PC-3 (cell line): ENCODE measurements around the gene COL13A1. TPM values are rescaled to one million over a fixed set of nuclear protein-coding genes. Genes with fewer than 3 reads are reported as not detected.

Experiments used
- ATAC-seq: fragments of 200-7000 bp; cut with Tn5 transposase; 2 replicates; pipeline ENCODE4 v1.9.1; 2020; ENCODE audit warnings: mild to moderate bottlenecking, moderate library complexity
- BruUV-seq: library from RNA; stranded (reverse); fragments of 400-500 nt; replicated peaks from 2 replicates; lab custom pipeline; 2021; lab: Mats Ljungman, UMichigan
- CTCF ChIA-PET: fragments of 300-600 bp; sonication (Branson Sonifier 250); formaldehyde crosslinking; loops from one replicate; lab custom pipeline; 2022; ENCODE audit warnings: antibody characterized with exemption; lab: Charles Lee
- POLR2A ChIA-PET: fragments of 300-600 bp; sonication (Branson Sonifier 250); formaldehyde crosslinking; loops from one replicate; lab custom pipeline; 2022; ENCODE audit warnings: antibody characterized with exemption; ENCODE audit not compliant: unreplicated experiment; lab: Charles Lee
- DNase-seq: peaks from one replicate; pipeline ENCODE4 v3.0.0-alpha.2; 2015
- H2AFZ ChIP-seq: fragments of 300-600 bp; sonication (generic); 2 replicates; pipeline ENCODE4 v1.6.0; 2016; ENCODE audit warnings: antibody characterized with exemption, low read length
- H3F3A ChIP-seq: fragments of 300-600 bp; sonication (generic); one replicate; pipeline ENCODE4 v1.6.0; 2017; ENCODE audit warnings: antibody characterized with exemption, low read length, control low read depth, mild to moderate bottlenecking; ENCODE audit not compliant: unreplicated experiment
- H3K27ac ChIP-seq: fragments of 300-600 bp; sonication (generic); 2 replicates; pipeline ENCODE4 v1.5.1; 2016; ENCODE audit warnings: mild to moderate bottlenecking, low read length
- H3K27me3 ChIP-seq: fragments of 300-600 bp; sonication (generic); 2 replicates; pipeline ENCODE4 v1.6.1; 2016; ENCODE audit warnings: low read length, mixed read lengths
- H3K36me3 ChIP-seq: fragments of 300-600 bp; sonication (generic); 2 replicates; pipeline ENCODE4 v1.6.1; 2016; ENCODE audit warnings: low read depth, mixed run types, low read length, mixed read lengths
- H3K4me1 ChIP-seq: fragments of 300-600 bp; sonication (generic); 2 replicates; pipeline ENCODE4 v1.5.1; 2016; ENCODE audit warnings: low read length; ENCODE audit not compliant: insufficient read depth
- H3K4me2 ChIP-seq: fragments of 300-600 bp; sonication (generic); 2 replicates; pipeline ENCODE4 v1.6.0; 2016; ENCODE audit warnings: low read length
- H3K4me3 ChIP-seq: fragments of 300-600 bp; sonication (generic); 2 replicates; pipeline ENCODE4 v1.5.1; 2016; ENCODE audit warnings: mild to moderate bottlenecking, low read length, mixed read lengths
- H3K79me2 ChIP-seq: fragments of 300-600 bp; sonication (generic); 2 replicates; pipeline ENCODE4 v1.6.1; 2017; ENCODE audit warnings: low read length, mixed read lengths
- H3K9ac ChIP-seq: fragments of 300-600 bp; sonication (generic); 2 replicates; pipeline ENCODE4 v1.6.0; 2016; ENCODE audit warnings: mild to moderate bottlenecking, low read length
- H3K9me2 ChIP-seq: fragments of 300-600 bp; sonication (generic); replicated peaks from 2 replicates; pipeline ENCODE4 v1.6.1; 2016; ENCODE audit warnings: mixed run types, low read length, mixed read lengths
- H3K9me3 ChIP-seq: fragments of 300-600 bp; sonication (generic); 2 replicates; pipeline ENCODE4 v1.6.1; 2016; ENCODE audit warnings: low read length, mixed read lengths
- H4K20me1 ChIP-seq: fragments of 300-600 bp; sonication (generic); 2 replicates; pipeline ENCODE4 v1.6.1; 2016; ENCODE audit warnings: low read length, mixed read lengths
- EZH2 ChIP-seq: fragments of 300-600 bp; sonication (generic); IDR thresholded peaks from one replicate; pipeline ENCODE4 v1.6.1; 2017; ENCODE audit warnings: antibody characterized with exemption, mild to moderate bottlenecking, low read length; ENCODE audit not compliant: unreplicated experiment
- EZH2phosphoT487 ChIP-seq: fragments of 300-600 bp; sonication (generic); IDR thresholded peaks from 2 replicates; pipeline ENCODE4 v1.6.1; 2018; ENCODE audit warnings: mild to moderate bottlenecking, antibody characterized with exemption, low read length, borderline replicate concordance
- intact Hi-C: fragments of 100-400 bp; cut with micrococcal nuclease; formaldehyde crosslinking; loops from 2 replicates; pipeline ENCODE4 v1.9.0; 2023
- total RNA-seq: library from RNA; depleted of rRNA; stranded (reverse); fragments of >200 nt; gene quantifications from 2 replicates; pipeline ENCODE4 v1.2.3, GENCODE V29; 2014
- TF ChIP-seq, protein P1 (sequence below): fragments of 300-600 bp; sonication (generic); conservative IDR thresholded peaks from 2 replicates; pipeline ENCODE4 v1.5.1; 2017; ENCODE audit warnings: antibody characterized with exemption, low read depth, mild to moderate bottlenecking, low read length

COL13A1 gene
- total RNA-seq, 1 experiment from 2014 or later: 201 TPM

DNA sequence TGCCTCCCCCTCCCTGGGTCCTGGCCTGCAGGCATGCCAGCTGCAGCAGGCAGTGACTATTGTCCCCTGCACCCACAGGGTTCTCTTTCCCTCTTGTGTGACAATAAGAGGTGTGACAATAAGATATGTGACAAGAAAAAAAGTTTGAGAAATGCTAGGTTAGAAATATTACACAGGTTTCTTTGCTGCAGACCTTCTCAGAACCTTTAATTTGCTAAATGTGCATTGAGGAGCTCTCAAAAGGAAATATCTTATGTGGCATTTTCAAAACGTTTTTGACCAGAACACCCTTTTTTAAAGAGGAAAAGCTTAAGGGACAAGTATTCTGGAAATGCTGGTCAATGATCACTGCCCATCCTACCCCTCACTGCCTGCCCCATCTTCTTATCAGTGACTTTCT lies 117.5 kb downstream of the COL13A1 start:
- DNase-seq: no peak
- Histone ChIP-seq H3K4me3 (no peak overlapping the region), H3K4me1 (no peaks in the 10 kb centered on the region), H3K36me3 (peaks cover 20% of the 10 kb centered on the region; the same call in 1 of the 2 replicates), H2AFZ (no peak overlapping the region), H3K9ac (no peak overlapping the region), H3F3A (no peaks in the 10 kb centered on the region), H4K20me1 (no peaks in the 10 kb centered on the region), H3K27me3 (no peaks in the 10 kb centered on the region), H3K9me3 (no peaks in the 10 kb centered on the region), H3K27ac (no peak overlapping the region), H3K79me2 (no peaks in the 10 kb centered on the region), H3K4me2 (no peak overlapping the region), H3K9me2 (no peaks in the 10 kb centered on the region)
- ChIA-PET POLR2A (no interaction called here), CTCF (no interaction called here)
- TF ChIP-seq, protein P1, sequence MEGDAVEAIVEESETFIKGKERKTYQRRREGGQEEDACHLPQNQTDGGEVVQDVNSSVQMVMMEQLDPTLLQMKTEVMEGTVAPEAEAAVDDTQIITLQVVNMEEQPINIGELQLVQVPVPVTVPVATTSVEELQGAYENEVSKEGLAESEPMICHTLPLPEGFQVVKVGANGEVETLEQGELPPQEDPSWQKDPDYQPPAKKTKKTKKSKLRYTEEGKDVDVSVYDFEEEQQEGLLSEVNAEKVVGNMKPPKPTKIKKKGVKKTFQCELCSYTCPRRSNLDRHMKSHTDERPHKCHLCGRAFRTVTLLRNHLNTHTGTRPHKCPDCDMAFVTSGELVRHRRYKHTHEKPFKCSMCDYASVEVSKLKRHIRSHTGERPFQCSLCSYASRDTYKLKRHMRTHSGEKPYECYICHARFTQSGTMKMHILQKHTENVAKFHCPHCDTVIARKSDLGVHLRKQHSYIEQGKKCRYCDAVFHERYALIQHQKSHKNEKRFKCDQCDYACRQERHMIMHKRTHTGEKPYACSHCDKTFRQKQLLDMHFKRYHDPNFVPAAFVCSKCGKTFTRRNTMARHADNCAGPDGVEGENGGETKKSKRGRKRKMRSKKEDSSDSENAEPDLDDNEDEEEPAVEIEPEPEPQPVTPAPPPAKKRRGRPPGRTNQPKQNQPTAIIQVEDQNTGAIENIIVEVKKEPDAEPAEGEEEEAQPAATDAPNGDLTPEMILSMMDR: no peak
- TF ChIP-seq EZH2phosphoT487: no peak
- TF ChIP-seq EZH2: no peak
- BruUV-seq: no TSS peak
- ATAC-seq: no peak
- intact Hi-C loops: no loop called here

DNA sequence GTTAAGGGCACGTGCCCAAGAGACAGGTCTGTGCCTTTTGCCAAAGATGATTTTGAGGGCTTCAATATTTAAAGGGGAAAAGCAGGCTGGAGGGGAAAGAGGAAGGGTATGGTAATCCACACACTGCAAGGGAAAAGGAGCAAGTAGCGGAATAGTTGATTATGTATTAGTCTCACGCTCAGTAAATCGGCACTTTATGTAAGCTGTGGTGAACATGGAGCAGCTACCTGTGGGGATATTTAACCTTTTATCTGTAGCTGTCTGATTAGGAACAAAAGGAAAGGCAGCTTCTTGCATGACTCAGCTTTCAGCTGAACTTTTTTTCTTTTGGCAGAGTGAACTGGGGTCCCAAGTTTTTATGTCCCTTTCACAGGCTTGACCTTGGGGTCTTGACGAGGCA lies 123.4 kb downstream of the COL13A1 start:
- no peak overlapping the region for H3K4me3 ChIP-seq
- H3K79me2 ChIP-seq: no peaks in the 10 kb centered on the region
- intact Hi-C loops: no loop called here
- CTCF ChIA-PET: no interaction called here
- peaks cover 17% of the 10 kb centered on the region; the same call in 1 of the 2 replicates for H3K36me3 ChIP-seq
- no peak for DNase-seq
- H3K4me2 ChIP-seq: no peak overlapping the region
- no TSS peak for BruUV-seq
- H3K27ac ChIP-seq: no peak overlapping the region
- no peaks in the 10 kb centered on the region for H3K9me2 ChIP-seq
- H2AFZ ChIP-seq: no peak overlapping the region
- H3K27me3 ChIP-seq: no peaks in the 10 kb centered on the region
- POLR2A ChIA-PET: no interaction called here
- no peaks in the 10 kb centered on the region for H3F3A ChIP-seq
- no peaks in the 10 kb centered on the region for H4K20me1 ChIP-seq
- TF ChIP-seq EZH2phosphoT487: no peak
- TF ChIP-seq, protein P1: no peak
- TF ChIP-seq EZH2: no peak
- H3K9me3 ChIP-seq: no peaks in the 10 kb centered on the region
- no peak overlapping the region for H3K9ac ChIP-seq
- no peak for ATAC-seq
- no peaks in the 10 kb centered on the region for H3K4me1 ChIP-seq

DNA sequence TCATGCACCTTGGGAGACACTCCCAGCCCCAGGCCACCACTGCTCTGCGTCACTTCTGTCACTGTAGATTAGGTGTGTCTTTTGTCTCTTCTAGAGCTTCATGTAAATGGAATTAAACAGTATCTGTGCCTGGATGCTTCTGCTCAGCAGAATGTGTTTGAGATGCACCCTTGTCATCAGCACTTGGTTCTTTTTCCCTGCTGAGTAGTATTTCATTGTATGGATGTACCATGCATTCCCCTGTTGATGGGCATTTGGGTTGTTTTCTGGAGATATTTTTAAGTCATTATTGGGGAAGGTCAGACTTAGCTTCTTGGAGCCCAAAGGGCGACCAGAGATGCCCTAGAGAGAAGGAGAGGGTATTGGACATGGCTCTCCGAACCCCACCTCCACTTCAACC lies 126.6 kb downstream of the COL13A1 start:
- Histone ChIP-seq H3K9me2 (no peaks in the 10 kb centered on the region), H3K4me2 (no peak overlapping the region), H3K27me3 (no peaks in the 10 kb centered on the region), H3K36me3 (peaks cover 33% of the 10 kb centered on the region), H3K9ac (no peak overlapping the region), H3K27ac (no peak overlapping the region), H3K4me1 (no peaks in the 10 kb centered on the region), H3K4me3 (no peak overlapping the region), H2AFZ (no peak overlapping the region), H3F3A (no peaks in the 10 kb centered on the region), H3K9me3 (no peaks in the 10 kb centered on the region), H3K79me2 (no peaks in the 10 kb centered on the region), H4K20me1 (no peaks in the 10 kb centered on the region)
- no peak for DNase-seq
- POLR2A ChIA-PET: no interaction called here
- CTCF ChIA-PET: no interaction called here
- no TSS peak for BruUV-seq
- no peak for ATAC-seq
- intact Hi-C loops: no loop called here
- TF ChIP-seq, protein P1: no peak
- TF ChIP-seq EZH2: no peak
- no peak for TF ChIP-seq EZH2phosphoT487
